HG03378 (cell line): ENCODE results near the gene CARS2.
"Not testable (repeated sequence)": the region's sequence is repeated elsewhere in the genome, so short reads cannot be mapped to it uniquely, and the experiment has no call there.

Experiments used
- ATAC-seq: cut with Tn5 transposase; IDR thresholded peaks from one replicate; pipeline ENCODE4 v1.9.1; 2021; ENCODE audit warnings: mild to moderate bottlenecking, moderate library complexity; ENCODE audit not compliant: unreplicated experiment

The CARS2 gene

GRCh38 chr13:110712081-110712848 lies 6.3 kb upstream of the CARS2 start:
- ATAC-seq: peak; percentile 14

- ATAC-seq: peak; percentile 2
Measured at GRCh38 chr13:110706570-110707372, 855 bp upstream of the CARS2 start.

DNA sequence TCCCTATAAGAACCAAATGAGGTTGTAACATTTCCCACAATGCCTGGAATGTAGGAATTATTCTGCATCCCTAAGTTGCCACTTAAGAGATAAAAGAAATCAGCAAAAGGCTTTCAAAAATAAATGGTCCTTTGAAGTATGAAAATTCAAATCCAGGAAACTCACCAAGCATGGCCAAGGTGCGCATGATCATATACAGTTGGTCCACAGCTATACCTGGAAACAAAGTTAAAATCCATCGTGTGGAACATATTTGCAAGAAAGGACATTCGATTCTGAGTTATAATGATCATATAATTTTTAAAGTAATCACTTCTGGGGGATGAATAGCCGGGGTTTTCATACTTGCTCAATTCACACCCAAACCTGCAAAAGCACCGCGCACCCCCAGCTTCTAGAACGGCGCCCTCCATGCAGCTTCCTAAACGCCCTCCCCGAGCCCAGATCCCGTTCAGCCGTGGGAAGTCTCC lies 525 bp downstream of the CARS2 start:
- no peak for ATAC-seq

GRCh38 chr13:110702591-110703526 lies 3.1 kb downstream of the CARS2 start:
- no peak for ATAC-seq

GRCh38 chr13:110702089-110702488 lies 3.8 kb downstream of the CARS2 start:
- ATAC-seq: no peak

DNA sequence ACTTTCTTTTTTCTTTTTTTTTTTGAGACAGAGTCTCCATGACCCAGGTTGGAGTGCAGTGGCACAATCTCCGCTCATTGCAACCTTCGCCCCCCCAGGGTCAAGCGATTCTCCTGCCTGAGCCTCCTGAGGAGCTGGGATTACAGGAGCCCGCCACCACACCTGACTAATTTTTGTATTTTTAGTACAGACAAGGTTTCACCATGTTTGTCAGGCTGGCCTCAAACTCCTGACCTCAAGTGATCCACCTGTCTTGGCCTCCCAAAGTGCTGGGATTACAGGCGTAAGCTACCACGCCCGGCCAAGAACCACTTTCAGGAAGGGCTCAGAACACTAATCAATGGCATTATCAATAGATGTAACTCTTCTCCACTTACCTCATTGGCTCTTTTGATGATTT lies 4.9 kb downstream of the CARS2 start:
- ATAC-seq: not testable (repeated sequence)

DNA sequence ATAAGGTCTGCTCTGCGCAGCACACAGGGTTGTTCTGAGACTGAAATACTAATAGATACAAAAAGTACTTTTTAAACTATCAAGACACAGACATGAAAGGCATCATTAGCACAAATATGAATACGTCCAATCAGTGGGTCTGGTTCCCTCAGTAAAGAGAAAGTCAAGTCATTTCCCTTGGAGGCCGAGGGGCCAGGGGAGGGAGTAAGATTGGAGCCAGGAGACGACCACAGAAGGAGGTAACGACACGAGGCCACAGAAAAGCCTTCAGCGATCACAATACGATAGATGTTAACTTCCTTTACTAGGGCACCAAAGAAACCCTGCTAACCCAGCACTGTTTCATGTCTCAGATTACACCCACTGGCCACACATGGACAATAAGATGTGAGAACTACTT lies 5.3 kb downstream of the CARS2 start:
- no peak for ATAC-seq

- no peak for ATAC-seq
Measured at GRCh38 chr13:110700186-110700585, 5.7 kb downstream of the CARS2 start.

DNA sequence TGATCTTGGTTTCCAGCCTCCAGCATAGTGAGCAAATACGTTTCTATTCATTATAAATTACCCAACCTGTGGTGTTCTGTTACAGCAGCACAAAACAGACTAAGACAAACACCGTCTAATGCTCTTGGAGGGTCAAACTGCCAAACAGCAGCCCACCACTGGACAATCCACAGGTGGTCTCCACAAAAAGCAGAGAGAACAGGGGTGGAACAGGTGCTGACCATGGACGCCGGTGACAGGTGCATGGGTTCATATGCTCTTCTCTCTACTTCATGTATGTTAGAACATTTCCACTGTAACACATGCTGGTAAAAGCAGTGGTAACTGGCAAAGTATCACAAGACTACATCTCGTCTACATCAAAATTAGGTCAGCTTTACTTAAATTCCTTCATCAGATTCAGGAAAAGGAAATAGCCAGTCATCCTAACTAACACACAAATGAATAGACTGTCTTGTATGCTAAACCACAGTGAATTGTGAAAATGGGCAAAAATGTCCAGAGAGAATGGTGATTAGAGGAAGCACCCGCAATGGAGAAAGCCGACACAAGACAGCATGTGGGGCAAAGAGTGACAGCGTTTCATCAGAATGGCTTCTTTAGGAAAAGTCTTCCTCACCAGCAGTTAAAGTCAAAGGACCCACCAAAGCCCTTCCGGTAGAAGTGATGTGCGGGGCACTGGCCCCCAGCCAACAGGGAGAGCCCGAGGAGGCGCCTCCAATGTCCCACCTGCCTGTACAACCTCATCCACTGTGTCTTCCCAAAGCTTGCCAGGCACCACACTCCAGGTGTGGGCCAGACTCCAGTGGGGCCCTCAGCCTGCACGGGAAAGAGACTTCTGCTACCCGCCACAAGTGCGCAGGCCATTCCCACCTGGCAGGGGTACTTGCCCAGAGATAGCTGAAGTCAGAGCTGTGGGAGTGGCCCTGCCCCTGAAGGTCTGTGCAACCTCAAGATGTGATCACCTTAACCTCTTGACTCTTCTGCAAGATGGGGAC lies 6.5 kb downstream of the CARS2 start:
- ATAC-seq: no peak

GRCh38 chr13:110698689-110699088 lies 7.2 kb downstream of the CARS2 start:
- ATAC-seq: peak; percentile 63

DNA sequence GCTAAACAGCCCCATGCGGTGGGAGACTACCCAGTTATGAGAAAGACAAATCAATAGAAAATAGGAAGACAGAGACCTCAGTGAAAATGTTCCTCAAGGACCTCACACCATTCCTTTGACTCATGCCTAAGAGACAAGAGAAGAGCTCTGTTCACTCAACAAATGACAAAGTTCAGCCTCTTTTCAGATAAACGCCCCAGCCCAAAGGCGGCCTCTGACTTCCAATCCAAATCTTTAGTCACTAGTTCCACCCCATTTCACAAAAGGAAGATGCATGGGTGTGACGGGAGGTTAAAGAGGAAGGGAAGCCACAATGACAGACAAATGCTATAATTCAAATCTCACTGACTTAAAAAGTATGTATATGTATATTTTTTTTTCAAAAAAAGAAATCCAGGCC lies 8.1 kb downstream of the CARS2 start:
- no peak for ATAC-seq

DNA sequence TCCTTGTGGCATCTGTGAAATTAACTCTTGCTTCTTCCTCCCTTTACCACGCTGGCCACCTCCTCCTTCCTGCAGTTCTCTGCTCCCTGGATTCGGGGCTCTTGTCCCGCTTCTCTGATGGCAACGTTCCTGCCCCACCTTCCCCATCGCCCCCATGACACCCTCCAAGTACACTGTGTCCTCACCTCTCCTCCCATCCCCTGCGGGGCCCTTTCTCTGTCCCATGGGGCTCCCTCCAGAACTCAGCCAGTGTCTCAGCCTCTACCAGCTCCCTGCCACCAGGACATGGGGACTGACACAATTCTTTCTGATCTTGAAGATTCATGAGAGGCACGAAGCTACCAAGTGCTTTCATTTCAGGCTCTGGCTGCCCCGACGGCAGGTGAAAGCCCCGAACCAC lies 9.1 kb downstream of the CARS2 start:
- no peak for ATAC-seq

- not testable (repeated sequence) for ATAC-seq
Measured at GRCh38 chr13:110695774-110696173, 10.1 kb downstream of the CARS2 start.

DNA sequence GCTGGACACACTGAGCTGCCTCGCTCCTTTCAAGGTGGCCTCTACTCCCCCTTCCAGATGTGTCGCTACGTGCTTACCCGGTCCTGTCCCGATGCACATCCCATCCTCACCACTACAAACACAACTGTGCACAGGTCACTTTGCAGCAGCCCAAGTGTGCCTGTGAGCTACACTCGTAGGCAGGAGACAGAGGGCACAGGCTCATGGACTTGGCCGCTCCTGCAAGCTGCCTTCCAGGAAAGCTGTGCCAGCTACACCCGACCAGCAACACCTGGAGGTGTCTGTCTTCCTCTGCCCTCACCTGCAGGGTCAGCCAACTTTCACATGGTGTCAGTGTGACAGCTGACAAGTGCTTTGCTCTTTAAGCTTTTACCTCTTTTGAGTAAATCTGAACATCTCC lies 15.4 kb downstream of the CARS2 start:
- ATAC-seq: no peak

DNA sequence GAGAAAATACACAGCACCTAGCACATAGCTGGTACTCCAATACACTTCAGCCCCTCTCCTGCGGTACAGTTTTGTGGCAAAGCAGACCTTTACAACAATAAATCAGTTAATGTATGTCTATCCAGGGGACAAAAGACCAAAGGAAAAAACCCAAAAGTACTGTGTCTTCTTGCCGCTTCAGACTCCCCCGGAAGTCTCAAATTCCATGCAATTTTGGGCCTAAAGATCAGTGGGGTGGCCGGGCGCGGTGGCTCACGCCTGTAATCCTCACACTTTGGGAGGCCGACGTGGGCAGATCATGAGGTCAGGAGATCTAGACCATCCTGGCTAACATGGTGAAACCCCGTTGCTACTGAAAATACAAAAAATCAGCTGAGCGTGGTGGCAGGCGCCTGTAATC lies 16.2 kb downstream of the CARS2 start:
- no peak for ATAC-seq

GRCh38 chr13:110689041-110689440 lies 16.9 kb downstream of the CARS2 start:
- ATAC-seq: no peak

DNA sequence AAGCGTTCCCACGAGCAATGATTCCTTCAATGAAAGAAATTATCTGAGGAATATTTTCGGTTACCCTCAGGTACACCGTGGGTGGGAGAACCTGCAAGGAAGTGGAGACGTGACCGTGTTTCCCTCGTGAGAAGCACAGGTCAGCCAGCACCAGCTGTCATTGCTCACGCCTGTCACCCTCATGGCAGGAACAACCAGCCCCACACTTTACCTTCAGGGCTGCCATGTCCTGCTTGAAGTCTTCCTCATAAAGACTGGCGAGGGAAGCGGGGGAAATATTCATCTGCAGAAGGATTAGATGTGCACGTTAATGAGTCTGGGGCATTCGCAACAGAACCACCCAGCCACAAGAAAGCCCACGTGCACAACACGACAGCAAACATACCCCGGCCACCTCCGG lies 18.2 kb downstream of the CARS2 start:
- no peak for ATAC-seq

DNA sequence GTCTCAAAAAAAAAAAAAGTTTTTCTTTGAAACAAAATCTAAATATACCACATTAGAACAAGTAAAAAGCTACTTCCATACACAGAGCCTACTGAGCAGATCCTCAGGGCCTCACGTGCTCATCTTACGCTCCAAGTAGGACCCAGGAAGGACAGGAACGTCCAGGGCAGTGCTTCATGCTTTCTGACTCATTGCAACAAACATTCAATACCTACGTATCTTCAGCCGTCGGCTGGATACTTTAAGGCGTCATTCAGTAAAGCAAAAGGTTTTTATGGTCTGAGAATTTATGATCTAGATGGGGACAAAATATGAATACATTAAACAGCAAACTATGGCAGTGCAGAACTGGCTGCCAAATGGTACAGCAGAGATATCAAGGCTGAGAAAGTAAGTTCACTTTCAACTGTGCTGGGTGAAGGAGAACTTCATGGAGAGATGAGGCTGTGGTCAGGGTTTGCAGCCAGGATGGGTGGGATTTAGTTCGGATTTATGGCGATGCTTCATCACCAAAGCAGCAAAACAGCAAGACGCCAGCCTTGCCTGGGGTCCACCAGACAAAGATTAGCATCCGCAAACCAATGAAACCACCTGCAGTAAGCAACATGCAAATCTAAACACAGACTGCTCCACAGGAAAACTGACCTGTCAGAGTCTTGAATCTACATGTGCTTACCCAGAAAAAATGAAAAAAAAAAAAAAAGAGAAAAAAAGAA lies 20.5 kb downstream of the CARS2 start:
- ATAC-seq: no peak

DNA sequence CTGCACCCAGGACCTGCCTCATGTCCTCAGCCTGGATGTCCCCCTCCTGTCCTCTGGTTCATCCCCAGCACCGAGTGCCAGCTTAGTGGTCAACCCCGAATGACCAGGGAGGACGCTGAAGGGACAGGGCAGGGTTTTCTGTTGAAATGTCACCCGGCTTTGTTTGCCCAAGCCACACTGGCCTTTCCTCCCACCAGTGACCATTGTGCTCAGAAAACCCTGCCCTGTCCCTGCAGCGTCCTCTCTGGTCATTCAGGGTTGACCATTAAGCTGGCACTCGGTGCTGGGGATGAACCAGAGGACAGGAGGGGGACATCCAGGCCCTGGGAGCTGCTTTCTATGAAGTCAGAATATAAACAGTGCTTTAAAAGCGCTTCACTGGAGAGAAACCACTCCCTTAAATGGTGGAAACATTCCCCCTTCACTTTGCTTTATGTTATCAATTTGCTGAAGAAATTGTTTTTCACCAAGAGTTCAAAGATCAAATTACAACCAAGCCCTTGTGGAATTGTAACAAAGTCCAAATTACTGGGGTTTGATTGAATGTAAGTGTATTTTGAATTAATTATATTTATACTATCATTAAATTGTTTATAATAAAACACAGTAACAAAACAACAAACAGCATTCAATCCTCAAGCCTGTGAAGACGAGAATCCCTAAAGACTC lies 21.4 kb downstream of the CARS2 start:
- no peak for ATAC-seq
